AG04449 (cell line): ENCODE results near the gene LTO1.

ENCODE experiments used
- CTCF ChIA-PET: fragments of 350-600 bp; formaldehyde crosslinking; extraction: SDS; loops from one replicate; lab custom pipeline; 2021; ENCODE audit warnings: antibody characterized with exemption; lab: Yijun Ruan, JAX
- POLR2A ChIA-PET: fragments of 400-600, 350-600 bp; formaldehyde crosslinking; extraction: SDS; loops from one replicate; lab custom pipeline; 2020; ENCODE audit warnings: antibody characterized with exemption, inconsistent platforms; lab: Yijun Ruan, JAX
- DNase-seq: peaks from one replicate; pipeline ENCODE4 v3.0.0-alpha.2; 2010; ENCODE audit warnings: low read depth, low spot score
- H3K4me3 ChIP-seq: 2 replicates; pipeline ENCODE4 v1.5.1; 2011; ENCODE audit warnings: low read depth, mild to moderate bottlenecking, control low read depth, low read length
- CTCF ChIP-seq: IDR thresholded peaks from one replicate; pipeline ENCODE4 v1.5.1; 2011; ENCODE audit warnings: mild to moderate bottlenecking, moderate library complexity, low read length, control low read depth, inconsistent platforms; ENCODE audit not compliant: insufficient read depth; ENCODE audit errors: missing control alignments

LTO1 gene

GRCh38 chr11:69655479-69656428, 19.4 kb downstream of the LTO1 start:
- no peak for TF ChIP-seq CTCF
- no peak for DNase-seq
- CTCF ChIA-PET, result interaction anchor here (0.8 to 8.1 kb wide), 5 partner anchors 10 to 554 kb away, joined by 3 to 84 read pairs (median 5); no protein-coding TSS in a partner anchor
- H3K4me3 ChIP-seq, result no peak overlapping the region
- POLR2A ChIA-PET, result interaction anchor here (0.6 to 2.1 kb wide), 8 partner anchors 8 to 524 kb away, joined by 3 to 8 read pairs (median 4); partner anchors contain the start of gene LTO1

- TF ChIP-seq CTCF, result no peak
- POLR2A ChIA-PET, result interaction anchor here (0.6 to 2.0 kb wide), 2 partner anchors 10 to 238 kb away, joined by 4 to 8 read pairs; no protein-coding TSS in a partner anchor
- DNase-seq, result no peak
- H3K4me3 ChIP-seq, result no peak overlapping the region
- CTCF ChIA-PET, result interaction anchor here (1.5 to 8.1 kb wide), 3 partner anchors 11 to 553 kb away, joined by 5 to 84 read pairs (median 23); no protein-coding TSS in a partner anchor
Measured at GRCh38 chr11:69654660-69655478, 20.3 kb downstream of the LTO1 start.

- TF ChIP-seq CTCF, result no peak
- CTCF ChIA-PET, result interaction anchor here (0.7 to 1.0 kb wide), 3 partner anchors 10 to 552 kb away, joined by 3 to 6 read pairs (median 4); no protein-coding TSS in a partner anchor
- no peak overlapping the region for H3K4me3 ChIP-seq
- DNase-seq, result no peak
- POLR2A ChIA-PET, result interaction anchor here (1.1 to 1.3 kb wide), 2 partner anchors 10 to 333 kb away, joined by 3 to 6 read pairs; no protein-coding TSS in a partner anchor
Measured at GRCh38 chr11:69654001-69654659, 21.0 kb downstream of the LTO1 start.

- DNase-seq, result no peak
- H3K4me3 ChIP-seq, result no peak overlapping the region
- TF ChIP-seq CTCF, result no peak
- POLR2A ChIA-PET, result interaction anchor here (1.1 to 1.3 kb wide), 2 partner anchors 9 to 332 kb away, joined by 3 to 6 read pairs; no protein-coding TSS in a partner anchor
- CTCF ChIA-PET, result interaction anchor here (0.7 to 1.0 kb wide), 3 partner anchors 11 to 551 kb away, joined by 3 to 6 read pairs (median 4); no protein-coding TSS in a partner anchor
Measured at GRCh38 chr11:69653406-69653960, 21.7 kb downstream of the LTO1 start.

GRCh38 chr11:69652999-69653398, 22.2 kb downstream of the LTO1 start:
- TF ChIP-seq CTCF, result no peak

More at GRCh38 chr11:69652999-69653398, 22.2 kb downstream of the LTO1 start:
- ChIA-PET CTCF (interaction anchor here (1.0 kb wide), 1 partner anchor 18 kb away, joined by 4 read pairs; no protein-coding TSS in a partner anchor), POLR2A (interaction anchor here (1.1 to 1.3 kb wide), 2 partner anchors 8 to 331 kb away, joined by 3 to 6 read pairs; no protein-coding TSS in a partner anchor)
- no peak for DNase-seq
- H3K4me3 ChIP-seq, result no peak overlapping the region
